A673 (cell line): ENCODE data around the gene BFSP2. TPM values are rescaled to one million over a fixed set of nuclear protein-coding genes. Genes with fewer than 3 reads are reported as not detected.

Experiments
- BruUV-seq: library from RNA; stranded (reverse); fragments of 400-500 nt; replicated peaks from 2 replicates; lab custom pipeline; 2021; lab: Mats Ljungman, UMichigan
- CTCF ChIA-PET: fragments of 300-600 bp; sonication (Branson Sonifier 250); formaldehyde crosslinking; loops from one replicate; lab custom pipeline; 2022; ENCODE audit warnings: antibody characterized with exemption; lab: Charles Lee
- POLR2A ChIA-PET: fragments of 300-600 bp; sonication (Branson Sonifier 250); formaldehyde crosslinking; loops from one replicate; lab custom pipeline; 2022; ENCODE audit warnings: antibody characterized with exemption; ENCODE audit not compliant: low non-redundant PET; lab: Charles Lee
- DNase-seq: peaks from one replicate; pipeline ENCODE4 v3.0.0-alpha.2; 2015; ENCODE audit warnings: low spot score
- H3K27ac ChIP-seq: fragments of 200-600 bp; sonication (generic); 2 replicates; pipeline ENCODE4 v1.5.1; 2016; ENCODE audit warnings: mixed run types, low read depth, mild to moderate bottlenecking, mixed read lengths, antibody characterized with exemption, low read length; ENCODE audit not compliant: poor library complexity, severe bottlenecking
- H3K27me3 ChIP-seq: fragments of 200-600 bp; sonication (generic); replicated peaks from 2 replicates; pipeline ENCODE4 v1.6.1; 2017; ENCODE audit warnings: mixed run types, low read depth, mild to moderate bottlenecking, mixed read lengths, antibody characterized with exemption, low read length; ENCODE audit not compliant: insufficient read depth, poor library complexity
- H3K36me3 ChIP-seq: fragments of 200-600 bp; sonication (generic); 2 replicates; pipeline ENCODE4 v1.6.1; 2016; ENCODE audit warnings: mixed run types, mild to moderate bottlenecking, mixed read lengths, antibody characterized with exemption, low read length; ENCODE audit not compliant: insufficient read depth, poor library complexity, severe bottlenecking
- H3K4me1 ChIP-seq: fragments of 200-600 bp; sonication (generic); 2 replicates; pipeline ENCODE4 v1.6.1; 2017; ENCODE audit warnings: mixed run types, mild to moderate bottlenecking, mixed read lengths, antibody characterized with exemption, low read length; ENCODE audit not compliant: insufficient read depth, poor library complexity, severe bottlenecking
- H3K4me3 ChIP-seq: fragments of 200-600 bp; sonication (generic); 2 replicates; pipeline ENCODE4 v1.5.1; 2016; ENCODE audit warnings: low read depth, mixed run types, mild to moderate bottlenecking, mixed read lengths, low read length; ENCODE audit not compliant: poor library complexity, severe bottlenecking
- H3K9me3 ChIP-seq: fragments of 200-600 bp; sonication (generic); 2 replicates; pipeline ENCODE4 v1.6.1; 2016; ENCODE audit warnings: mixed run types, low read depth, mild to moderate bottlenecking, mixed read lengths, antibody characterized with exemption, low read length; ENCODE audit not compliant: poor library complexity, severe bottlenecking
- EZH2 ChIP-seq: fragments of 200-600 bp; sonication (generic); IDR thresholded peaks from 2 replicates; pipeline ENCODE4 v1.6.1; 2017; ENCODE audit warnings: borderline replicate concordance, low read depth, mild to moderate bottlenecking, mixed read lengths, antibody characterized with exemption, low read length; ENCODE audit not compliant: poor library complexity, severe bottlenecking
- intact Hi-C: fragments of 100-400 bp; cut with micrococcal nuclease; formaldehyde crosslinking; loops from one replicate; pipeline ENCODE4 v1.10.0; 2022; ENCODE audit not compliant: unreplicated experiment
- total RNA-seq: library from RNA; stranded (reverse); gene quantifications from 2 replicates; pipeline ENCODE4 v1.2.3, GENCODE V29; 2021
- TF ChIP-seq, protein P1 (sequence below): fragments of 300-800, 200-600 bp; sonication (generic); conservative IDR thresholded peaks from 2 replicates; pipeline ENCODE4 v1.5.1; 2017; ENCODE audit warnings: low read depth, mild to moderate bottlenecking, antibody characterized with exemption, low read length, moderate library complexity, mixed read lengths

The BFSP2 gene
- total RNA-seq, 1 experiment from 2014 or later = not detected

DNA sequence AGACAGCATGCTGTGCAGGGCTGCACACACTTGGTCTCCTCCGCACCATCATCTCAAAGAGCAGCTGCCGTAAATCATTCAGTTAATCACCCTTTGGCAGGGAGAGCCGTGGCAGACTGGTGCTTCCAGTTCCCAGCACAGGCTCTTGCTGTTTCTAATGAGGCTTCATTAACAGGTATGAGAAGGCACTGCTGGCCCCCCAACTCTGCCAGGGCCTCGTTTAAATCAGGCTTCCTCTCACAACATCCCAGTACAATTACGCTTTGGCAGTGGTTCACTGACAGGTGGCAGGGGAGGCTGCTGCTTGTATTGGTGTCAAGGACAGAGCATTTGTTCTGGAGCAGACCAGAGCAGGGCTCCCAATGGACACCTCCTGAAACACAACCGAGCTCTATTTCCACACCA, 77.1 kb downstream of the BFSP2 start:
- intact Hi-C loops = no loop called here
- peaks cover 15% of the 10 kb centered on the region for H3K4me1 ChIP-seq
- CTCF ChIA-PET = no interaction called here

DNA sequence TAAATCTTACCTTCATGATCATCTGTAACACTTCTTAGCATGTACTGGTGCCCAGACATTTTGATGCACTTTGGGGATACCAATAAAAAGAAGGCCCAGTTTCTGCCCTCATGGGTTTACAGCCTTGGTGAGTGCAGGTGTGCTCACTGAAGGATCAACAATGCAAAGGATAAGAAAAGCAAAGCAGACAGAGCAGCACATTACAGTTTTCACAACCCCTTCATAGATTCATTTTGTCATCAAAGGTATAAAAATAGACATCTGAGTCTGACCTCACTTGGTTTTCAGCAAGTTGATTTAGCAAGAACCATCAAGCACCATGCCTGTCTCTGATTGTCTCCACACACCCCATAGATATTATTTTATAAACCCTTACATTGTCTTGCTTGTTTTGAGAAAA, 77.6 kb downstream of the BFSP2 start:
- Histone ChIP-seq H3K4me1 (peaks cover 15% of the 10 kb centered on the region), H3K27me3 (no peaks in the 10 kb centered on the region), H3K4me3 (no peak overlapping the region), H3K9me3 (no peaks in the 10 kb centered on the region), H3K27ac (no peak overlapping the region), H3K36me3 (no peaks in the 10 kb centered on the region)
- BruUV-seq = no TSS peak
- no peak for DNase-seq
- POLR2A ChIA-PET = no interaction called here
- TF ChIP-seq EZH2 = no peak
- TF ChIP-seq, protein P1, sequence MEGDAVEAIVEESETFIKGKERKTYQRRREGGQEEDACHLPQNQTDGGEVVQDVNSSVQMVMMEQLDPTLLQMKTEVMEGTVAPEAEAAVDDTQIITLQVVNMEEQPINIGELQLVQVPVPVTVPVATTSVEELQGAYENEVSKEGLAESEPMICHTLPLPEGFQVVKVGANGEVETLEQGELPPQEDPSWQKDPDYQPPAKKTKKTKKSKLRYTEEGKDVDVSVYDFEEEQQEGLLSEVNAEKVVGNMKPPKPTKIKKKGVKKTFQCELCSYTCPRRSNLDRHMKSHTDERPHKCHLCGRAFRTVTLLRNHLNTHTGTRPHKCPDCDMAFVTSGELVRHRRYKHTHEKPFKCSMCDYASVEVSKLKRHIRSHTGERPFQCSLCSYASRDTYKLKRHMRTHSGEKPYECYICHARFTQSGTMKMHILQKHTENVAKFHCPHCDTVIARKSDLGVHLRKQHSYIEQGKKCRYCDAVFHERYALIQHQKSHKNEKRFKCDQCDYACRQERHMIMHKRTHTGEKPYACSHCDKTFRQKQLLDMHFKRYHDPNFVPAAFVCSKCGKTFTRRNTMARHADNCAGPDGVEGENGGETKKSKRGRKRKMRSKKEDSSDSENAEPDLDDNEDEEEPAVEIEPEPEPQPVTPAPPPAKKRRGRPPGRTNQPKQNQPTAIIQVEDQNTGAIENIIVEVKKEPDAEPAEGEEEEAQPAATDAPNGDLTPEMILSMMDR = no peak
- CTCF ChIA-PET = no interaction called here
- intact Hi-C loops = no loop called here

More for the DNA sequence above, 77.1 kb downstream of the BFSP2 start:
- no peaks in the 10 kb centered on the region for H3K9me3 ChIP-seq
- no peak overlapping the region for H3K27ac ChIP-seq
- no peak overlapping the region for H3K4me3 ChIP-seq
- no peaks in the 10 kb centered on the region for H3K27me3 ChIP-seq
- no TSS peak for BruUV-seq
- POLR2A ChIA-PET = no interaction called here
- TF ChIP-seq, protein P1 = no peak
- TF ChIP-seq EZH2 = no peak
- peak; percentile 68 for DNase-seq
- H3K36me3 ChIP-seq = no peaks in the 10 kb centered on the region

DNA sequence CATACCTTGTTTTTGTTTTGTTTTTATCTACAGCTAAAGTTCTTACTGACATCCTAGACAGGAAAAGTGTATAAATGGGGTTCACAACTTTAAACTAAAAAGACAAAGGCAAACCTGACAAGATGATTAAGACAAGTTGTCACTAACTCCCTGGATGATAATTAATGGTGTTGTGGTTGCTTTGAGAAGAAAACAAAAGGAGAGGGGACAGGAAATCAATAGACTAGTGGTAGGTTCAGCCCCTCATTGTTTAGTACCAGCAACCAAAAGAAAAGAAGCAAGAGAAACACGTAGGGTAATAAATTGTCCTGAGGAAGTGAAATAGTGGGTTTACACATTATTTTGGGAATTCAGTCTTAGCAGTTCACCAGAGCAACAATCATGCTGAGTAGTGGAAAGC, 78.8 kb downstream of the BFSP2 start:
- DNase-seq = peak; percentile 29
- Histone ChIP-seq H3K9me3 (no peaks in the 10 kb centered on the region), H3K36me3 (no peaks in the 10 kb centered on the region), H3K27ac (no peak overlapping the region), H3K4me3 (no peak overlapping the region), H3K27me3 (no peaks in the 10 kb centered on the region), H3K4me1 (peaks cover 15% of the 10 kb centered on the region)
- TF ChIP-seq, protein P1 = no peak
- TF ChIP-seq EZH2 = no peak
- ChIA-PET CTCF (no interaction called here), POLR2A (no interaction called here)
- no TSS peak for BruUV-seq
- intact Hi-C loops = no loop called here
